Mesenchymal stem cell (in vitro differentiated cells and primary cell): Measurements from ENCODE around the gene LRFN4. TPM values are rescaled to one million over a fixed set of nuclear protein-coding genes. Genes with fewer than 3 reads are reported as not detected.
A peak's percentile ranks its signal among the peaks of the same experiment; 100 is the strongest.

Source experiments
- DNase-seq: peaks from one replicate; pipeline ENCODE4 v3.0.0-alpha.2; 2013
- H2AFZ ChIP-seq: one replicate; pipeline ENCODE4 v1.6.1; 2013; ENCODE audit warnings: low read depth, mild to moderate bottlenecking, control low read depth, inconsistent platforms, low read length, moderate library complexity
- H2AK5ac ChIP-seq: 2 replicates; pipeline ENCODE4 v1.6.1; 2013; ENCODE audit warnings: low read length, moderate library complexity, mild to moderate bottlenecking, inconsistent platforms; ENCODE audit not compliant: severe bottlenecking
- H2BK120ac ChIP-seq: one replicate; pipeline ENCODE4 v1.6.1; 2013; ENCODE audit warnings: low read depth, mild to moderate bottlenecking, inconsistent platforms, low read length, moderate library complexity
- H2BK12ac ChIP-seq, 2 experiments: one replicate each; pipeline ENCODE4 v1.6.1; 2013; ENCODE audit warnings: inconsistent platforms in 2 of 2, low read length in 2 of 2, mild to moderate bottlenecking in 2 of 2, moderate library complexity in 2 of 2, control low read depth in 1 of 2
- H2BK15ac ChIP-seq: one replicate; pipeline ENCODE4 v1.6.1; 2013; ENCODE audit warnings: mild to moderate bottlenecking, low read depth, inconsistent platforms; ENCODE audit not compliant: poor library complexity, severe bottlenecking
- H2BK5ac ChIP-seq: 2 replicates; pipeline ENCODE4 v1.6.1; 2013; ENCODE audit warnings: low read depth, mild to moderate bottlenecking, low read length, control low read depth, inconsistent platforms; ENCODE audit not compliant: poor library complexity, severe bottlenecking
- H3K14ac ChIP-seq, 2 experiments: one replicate each; pipeline ENCODE4 v1.6.1; 2013; ENCODE audit warnings: inconsistent platforms in 2 of 2, low read length in 2 of 2, control low read depth in 1 of 2, mild to moderate bottlenecking in 1 of 2, moderate library complexity in 1 of 2
- H3K18ac ChIP-seq, 2 experiments: one replicate each; pipeline ENCODE4 v1.6.1; 2013; ENCODE audit warnings: inconsistent platforms in 2 of 2, low read length in 2 of 2, control low read depth in 1 of 2, low read depth in 1 of 2, mild to moderate bottlenecking in 1 of 2
- H3K23ac ChIP-seq, 2 experiments: one replicate each; pipeline ENCODE4 v1.6.1; 2013; ENCODE audit warnings: inconsistent platforms in 2 of 2, low read length in 2 of 2, mild to moderate bottlenecking in 2 of 2, moderate library complexity in 2 of 2, control low read depth in 1 of 2
- H3K27ac ChIP-seq: 2 replicates; pipeline ENCODE4 v1.5.1; 2013; ENCODE audit warnings: mild to moderate bottlenecking, moderate library complexity, low read length, control low read depth, inconsistent platforms; ENCODE audit not compliant: poor library complexity, severe bottlenecking
- H3K27me3 ChIP-seq, 2 experiments: 2 replicates each; pipeline versions ENCODE4 v1.6.1 to v1.7.0; 2013; ENCODE audit warnings: low read length in 2 of 2, mild to moderate bottlenecking in 2 of 2, moderate library complexity in 2 of 2, control low read depth in 1 of 2, inconsistent platforms in 1 of 2; ENCODE audit not compliant: control insufficient read depth in 1 of 2, insufficient read depth in 1 of 2
- H3K36me3 ChIP-seq, 2 experiments: 2 replicates each; pipeline versions ENCODE4 v1.6.1 to v1.7.0; 2013; ENCODE audit warnings: low read length in 2 of 2, control low read depth in 1 of 2, inconsistent platforms in 1 of 2, low read depth in 1 of 2, mild to moderate bottlenecking in 1 of 2; ENCODE audit not compliant: insufficient read depth in 2 of 2, control insufficient read depth in 1 of 2
- H3K4ac ChIP-seq, 2 experiments: one replicate each; pipeline ENCODE4 v1.6.1; 2013; ENCODE audit warnings: inconsistent platforms in 2 of 2, low read length in 2 of 2, mild to moderate bottlenecking in 2 of 2, moderate library complexity in 2 of 2, control low read depth in 1 of 2, low read depth in 1 of 2
- H3K4me1 ChIP-seq: 2 replicates; pipeline ENCODE4 v1.6.1; 2013; ENCODE audit warnings: low read depth, low read length, control low read depth; ENCODE audit not compliant: control insufficient read depth, insufficient read depth
- H3K4me2 ChIP-seq: 2 replicates; pipeline ENCODE4 v1.6.1; 2013; ENCODE audit warnings: low read length, mild to moderate bottlenecking, inconsistent platforms; ENCODE audit not compliant: poor library complexity, severe bottlenecking
- H3K4me3 ChIP-seq, 2 experiments: 2 replicates each; pipeline versions ENCODE4 v1.5.1 to v1.7.0; 2013; ENCODE audit warnings: low read length in 2 of 2, mild to moderate bottlenecking in 2 of 2, control low read depth in 1 of 2, low read depth in 1 of 2; ENCODE audit not compliant: insufficient read depth in 1 of 2
- H3K79me1 ChIP-seq: replicated peaks from 2 replicates; pipeline ENCODE4 v1.6.1; 2013; ENCODE audit warnings: mild to moderate bottlenecking, control low read depth, low read length, inconsistent platforms; ENCODE audit not compliant: poor library complexity, severe bottlenecking
- H3K9ac ChIP-seq: 2 replicates; pipeline ENCODE4 v1.7.0; 2013; ENCODE audit warnings: mild to moderate bottlenecking, low read length, moderate library complexity
- H3K9me3 ChIP-seq: 2 replicates; pipeline ENCODE4 v1.7.0; 2013; ENCODE audit warnings: mild to moderate bottlenecking, low read length; ENCODE audit not compliant: control insufficient read depth
- H4K8ac ChIP-seq: one replicate; pipeline ENCODE4 v1.6.1; 2013; ENCODE audit warnings: inconsistent platforms, mild to moderate bottlenecking, low read length, moderate library complexity
- H4K91ac ChIP-seq: one replicate; pipeline ENCODE4 v1.6.1; 2013; ENCODE audit warnings: mild to moderate bottlenecking, low read length, inconsistent platforms
- WGBS: methylation state at CpG from one replicate; pipeline ENCODE4 v1.1.7; 2013; ENCODE audit warnings: mixed read lengths; 5-methylcytosine and 5-hydroxymethylcytosine counted together
- polyA plus RNA-seq, 2 experiments: library from polyadenylated mRNA; stranded (reverse); fragments of 200-250 nt; gene quantifications; one replicate each; pipeline ENCODE4 v1.2.3, GENCODE V29; 2013

LRFN4 gene
- 16.0 TPM for polyA plus RNA-seq (2013, experiment 1 of 2)
- polyA plus RNA-seq (2013, experiment 2 of 2), result 15.3 TPM

- H3K4me1 ChIP-seq, result peaks cover 29% of the 10 kb centered on the region
- peak within 1 kb of the TSS; percentile 64 for H3K27ac ChIP-seq
- H2BK15ac ChIP-seq, result peak within 1 kb of the TSS; percentile 87
- H3K36me3 ChIP-seq, result peaks cover 0 to 55% of the 10 kb centered on the region in 2 experiments
- peak within 1 kb of the TSS; percentile 76 to 87 for H3K4me3 ChIP-seq
- H3K23ac ChIP-seq, result peak within 1 kb of the TSS in 1 of 2 experiments; percentile 42
- H3K79me1 ChIP-seq, result peaks cover 14% of the 10 kb centered on the region
- H2BK12ac ChIP-seq, result peak within 1 kb of the TSS in 1 of 2 experiments; percentile 98
- peak within 1 kb of the TSS; percentile 84 to 94 for H3K4ac ChIP-seq
- no peak for DNase-seq
- peak within 1 kb of the TSS; percentile 97 for H3K9ac ChIP-seq
- H3K27me3 ChIP-seq, result no peaks in the 10 kb centered on the region
- H2AFZ ChIP-seq, result peak within 1 kb of the TSS; percentile 74
- H2BK120ac ChIP-seq, result peak within 1 kb of the TSS; percentile 86
- H4K8ac ChIP-seq, result peak within 1 kb of the TSS; percentile 94
- no peaks in the 10 kb centered on the region for H3K9me3 ChIP-seq
- peak within 1 kb of the TSS in 1 of 2 experiments; percentile 89 for H3K14ac ChIP-seq
- H4K91ac ChIP-seq, result peak within 1 kb of the TSS; percentile 96
- peak within 1 kb of the TSS; percentile 75 to 93 for H3K18ac ChIP-seq
- H2BK5ac ChIP-seq, result peak within 1 kb of the TSS; percentile 39
- peak within 1 kb of the TSS; percentile 95 for H3K4me2 ChIP-seq
- H2AK5ac ChIP-seq, result peak within 1 kb of the TSS; percentile 55
- 2% methylated on average over 28 of the region's 103 CpGs for WGBS
These were observed at the start of gene LRFN4 for GRCh38 chr11:66856496-66857233. TSS of gene LRFN4 (plus strand) at chr11:66857064. CDS start at chr11:66857745, 681 bp downstream.

DNA sequence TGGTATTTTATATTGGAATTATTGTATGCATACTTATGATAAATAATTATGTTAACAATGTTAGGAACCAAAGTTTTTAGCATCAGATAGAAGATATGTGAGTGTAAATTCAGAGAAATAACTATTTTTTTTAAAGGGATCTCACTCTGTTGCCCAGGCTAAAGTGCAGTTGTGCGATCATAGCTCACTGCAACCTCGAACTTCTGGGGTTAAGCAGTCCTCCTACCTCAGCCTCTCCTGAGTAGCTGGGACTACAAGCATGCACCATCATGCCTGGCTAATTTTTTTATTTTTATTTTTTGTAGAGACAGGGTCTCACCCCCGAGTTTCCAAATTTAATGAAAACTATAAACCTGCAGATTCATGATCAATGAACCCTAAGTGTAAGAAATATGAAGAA, 47.3 kb upstream of the LRFN4 start:
- Histone ChIP-seq H3K27ac (no peak overlapping the region), H2AK5ac (no peak overlapping the region), H2BK120ac (no peak overlapping the region), H4K8ac (no peak overlapping the region), H3K9ac (no peak overlapping the region), H3K4me3 (no peak overlapping the region), H3K9me3 (no peaks in the 10 kb centered on the region), H3K14ac (no peak overlapping the region), H3K23ac (no peak overlapping the region), H2AFZ (no peak overlapping the region), H3K4me2 (no peak overlapping the region), H3K18ac (no peak overlapping the region), H3K79me1 (peaks cover 4% of the 10 kb centered on the region), H2BK12ac (no peak overlapping the region), H3K4ac (no peak overlapping the region), H3K4me1 (no peaks in the 10 kb centered on the region), H3K27me3 (no peaks in the 10 kb centered on the region), H2BK15ac (no peak overlapping the region), H4K91ac (no peak overlapping the region), H2BK5ac (no peak overlapping the region), H3K36me3 (peaks cover 0 to 10% of the 10 kb centered on the region in 2 experiments)
- WGBS, result 100% methylated on average over 2 of the region's 3 CpGs
- no peak for DNase-seq

DNA sequence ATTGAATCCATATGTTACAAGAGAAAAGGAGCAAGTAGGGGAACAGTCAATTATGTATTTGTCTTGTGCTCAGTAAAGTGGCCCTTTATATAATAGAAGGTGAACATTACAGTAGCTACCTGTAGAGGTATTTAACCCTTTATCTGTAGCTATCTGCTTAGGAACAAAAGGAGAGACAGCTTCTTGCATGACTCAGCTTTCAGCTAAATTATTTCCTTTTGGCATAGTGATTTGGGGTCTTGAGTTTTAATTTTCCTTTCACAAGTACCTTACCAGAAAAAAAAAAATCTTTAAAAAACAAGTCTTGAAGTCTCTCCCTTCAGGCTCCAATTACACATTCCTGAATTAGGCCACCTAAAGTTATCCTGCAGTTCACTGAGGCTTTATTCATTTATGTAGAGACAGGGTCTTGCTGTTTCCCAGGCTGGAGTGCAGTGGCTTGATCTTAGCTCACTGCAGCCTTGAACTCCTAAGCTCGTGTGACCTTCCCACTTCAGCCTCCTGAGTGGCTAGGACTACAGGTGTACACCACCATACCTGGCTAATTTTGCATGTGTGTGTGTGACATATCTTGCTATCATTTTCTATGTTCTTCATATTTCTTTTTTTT, 46.2 kb upstream of the LRFN4 start:
- 100% methylated on average over 1 of the region's 1 CpG for WGBS
- peaks cover 4% of the 10 kb centered on the region for H3K79me1 ChIP-seq
- no peak overlapping the region for H3K4ac ChIP-seq
- no peaks in the 10 kb centered on the region for H3K27me3 ChIP-seq
- H3K9ac ChIP-seq, result no peak overlapping the region
- no peak overlapping the region for H2AFZ ChIP-seq
- no peak overlapping the region for H2BK15ac ChIP-seq
- no peak overlapping the region for H3K4me2 ChIP-seq
- no peak overlapping the region for H2BK5ac ChIP-seq
- no peak overlapping the region for H3K23ac ChIP-seq
- no peak overlapping the region for H4K8ac ChIP-seq
- no peak for DNase-seq
- no peak overlapping the region for H3K14ac ChIP-seq
- H4K91ac ChIP-seq, result no peak overlapping the region
- H3K27ac ChIP-seq, result no peak overlapping the region
- H2AK5ac ChIP-seq, result no peak overlapping the region
- no peak overlapping the region for H3K18ac ChIP-seq
- peaks cover 0 to 7% of the 10 kb centered on the region in 2 experiments for H3K36me3 ChIP-seq
- no peaks in the 10 kb centered on the region for H3K4me1 ChIP-seq
- H2BK120ac ChIP-seq, result no peak overlapping the region
- H3K4me3 ChIP-seq, result no peak overlapping the region
- H2BK12ac ChIP-seq, result no peak overlapping the region
- H3K9me3 ChIP-seq, result no peaks in the 10 kb centered on the region

DNA sequence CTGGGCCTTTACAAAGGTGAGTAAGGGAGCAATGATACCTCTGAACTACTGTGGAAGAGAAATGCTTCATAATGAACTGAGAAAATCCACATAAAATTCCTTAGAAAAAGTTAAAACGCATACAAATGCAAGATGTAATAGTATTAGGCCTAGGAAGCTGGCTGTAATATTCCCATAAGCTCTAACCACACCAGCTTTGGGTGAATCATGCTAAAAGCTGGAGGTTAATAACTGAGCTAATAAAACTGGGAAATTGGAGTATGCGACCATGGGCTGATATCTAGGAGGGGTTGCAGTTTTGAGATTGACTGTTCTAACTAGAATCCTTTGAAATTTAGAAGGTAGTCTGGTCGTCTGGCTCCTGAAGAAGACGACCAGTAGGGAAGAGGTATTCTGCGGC, 42.2 kb upstream of the LRFN4 start:
- H3K14ac ChIP-seq, result no peak overlapping the region
- no peak overlapping the region for H3K18ac ChIP-seq
- H2BK120ac ChIP-seq, result no peak overlapping the region
- no peak overlapping the region for H2BK12ac ChIP-seq
- H2BK5ac ChIP-seq, result no peak overlapping the region
- DNase-seq, result no peak
- H3K4me3 ChIP-seq, result no peak overlapping the region
- no peaks in the 10 kb centered on the region for H3K9me3 ChIP-seq
- H3K23ac ChIP-seq, result no peak overlapping the region
- H3K79me1 ChIP-seq, result peaks cover 4% of the 10 kb centered on the region
- no peak overlapping the region for H2AK5ac ChIP-seq
- no peak overlapping the region for H2AFZ ChIP-seq
- no peak overlapping the region for H4K8ac ChIP-seq
- no peak overlapping the region for H3K9ac ChIP-seq
- peaks cover 0 to 3% of the 10 kb centered on the region in 2 experiments for H3K36me3 ChIP-seq
- H3K4me1 ChIP-seq, result no peaks in the 10 kb centered on the region
- WGBS, result 97% methylated on average over 4 of the region's 5 CpGs
- H4K91ac ChIP-seq, result no peak overlapping the region
- no peak overlapping the region for H3K27ac ChIP-seq
- no peak overlapping the region for H3K4me2 ChIP-seq
- no peak overlapping the region for H2BK15ac ChIP-seq
- no peaks in the 10 kb centered on the region for H3K27me3 ChIP-seq
- no peak overlapping the region for H3K4ac ChIP-seq
